Body of pancreas (tissue), 4 donors: ENCODE data around the gene MANBA.

Experiments
- CTCF ChIP-seq, 7 experiments: fragments of 450-650 bp in 4 of 7; fragments of 200-600 bp in 3 of 7; sonication (generic) in 3 of 7; IDR thresholded peaks; one replicate each; pipeline ENCODE4 v1.5.1; 2016 to 2019; ENCODE audit warnings: antibody characterized with exemption in 7 of 7
- POLR2A ChIP-seq, 3 donors: fragments of 450-650 bp; IDR thresholded peaks; one replicate each; pipeline ENCODE4 v1.6.1; 2016; ENCODE audit warnings: antibody characterized with exemption in 3 of 3, mild to moderate bottlenecking in 2 of 3

DNA sequence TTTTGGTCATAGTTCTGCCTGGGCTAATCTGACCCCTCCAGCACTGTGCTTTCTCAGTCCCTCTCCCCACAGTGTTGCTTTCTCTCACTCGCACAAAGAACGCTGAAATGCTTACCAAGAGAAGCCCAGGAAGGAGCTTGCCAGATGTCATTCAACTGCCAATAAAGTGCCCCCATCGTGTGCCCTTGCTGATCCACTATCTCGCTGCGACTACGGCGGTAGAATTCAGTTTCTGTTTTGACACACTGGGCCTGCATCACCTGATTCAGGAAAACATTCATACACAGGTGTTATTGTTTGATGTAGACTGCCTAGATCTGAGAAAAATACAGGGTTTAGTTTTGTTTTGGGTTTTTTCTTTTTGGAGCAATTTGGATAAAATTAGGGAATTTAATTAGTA is 121.2 kb downstream of the MANBA start:
- TF ChIP-seq CTCF (IDR thresholded peaks at IDR 0.05) = no peak
- TF ChIP-seq POLR2A (IDR thresholded peaks at IDR 0.05) = no peak
